Measurements from ENCODE around the gene PHACTR3.

DNA sequence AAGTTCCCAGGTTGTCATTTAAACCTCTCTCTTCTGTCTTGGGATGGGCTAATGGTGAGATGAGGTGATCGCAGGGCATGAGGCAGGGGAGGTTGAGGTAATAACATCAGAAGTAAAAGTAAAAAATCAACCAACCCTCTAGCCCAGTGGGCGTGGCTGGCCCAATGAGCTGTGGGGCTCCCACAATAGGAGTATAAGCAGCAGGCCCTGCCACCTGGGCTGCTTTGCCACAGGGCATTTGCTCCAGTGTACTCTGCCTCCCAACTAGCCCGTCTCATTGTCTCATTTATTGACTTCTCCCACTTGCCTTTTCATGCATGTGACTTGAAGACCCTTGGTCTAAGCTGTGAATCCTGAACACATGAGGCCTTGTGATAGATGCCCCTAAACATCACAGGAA lies 62.8 kb downstream of the PHACTR3 start:
- TF ChIP-seq, protein P1, sequence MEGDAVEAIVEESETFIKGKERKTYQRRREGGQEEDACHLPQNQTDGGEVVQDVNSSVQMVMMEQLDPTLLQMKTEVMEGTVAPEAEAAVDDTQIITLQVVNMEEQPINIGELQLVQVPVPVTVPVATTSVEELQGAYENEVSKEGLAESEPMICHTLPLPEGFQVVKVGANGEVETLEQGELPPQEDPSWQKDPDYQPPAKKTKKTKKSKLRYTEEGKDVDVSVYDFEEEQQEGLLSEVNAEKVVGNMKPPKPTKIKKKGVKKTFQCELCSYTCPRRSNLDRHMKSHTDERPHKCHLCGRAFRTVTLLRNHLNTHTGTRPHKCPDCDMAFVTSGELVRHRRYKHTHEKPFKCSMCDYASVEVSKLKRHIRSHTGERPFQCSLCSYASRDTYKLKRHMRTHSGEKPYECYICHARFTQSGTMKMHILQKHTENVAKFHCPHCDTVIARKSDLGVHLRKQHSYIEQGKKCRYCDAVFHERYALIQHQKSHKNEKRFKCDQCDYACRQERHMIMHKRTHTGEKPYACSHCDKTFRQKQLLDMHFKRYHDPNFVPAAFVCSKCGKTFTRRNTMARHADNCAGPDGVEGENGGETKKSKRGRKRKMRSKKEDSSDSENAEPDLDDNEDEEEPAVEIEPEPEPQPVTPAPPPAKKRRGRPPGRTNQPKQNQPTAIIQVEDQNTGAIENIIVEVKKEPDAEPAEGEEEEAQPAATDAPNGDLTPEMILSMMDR (IDR thresholded peaks at IDR 0.05; ENCODE audit: extremely low read depth in 1 of 2, insufficient read depth in 1 of 2, low read depth in 1 of 2, low read length in 2 of 2) = no peak
- TF ChIP-seq POLR2A (IDR thresholded peaks at IDR 0.05; ENCODE audit: low read depth, low read length) (no peak), POLR2AphosphoS5 (IDR thresholded peaks at IDR 0.05; ENCODE audit: insufficient read depth, low read depth, low read length) (no peak), FOS (IDR thresholded peaks at IDR 0.05; ENCODE audit: borderline replicate concordance, insufficient read depth, low read length) (no peak)
